Bronchial epithelial cell (primary cell): ENCODE results near the gene DUOX1. TPM values are rescaled to one million over a fixed set of nuclear protein-coding genes. Genes with fewer than 3 reads are reported as not detected.

Source experiments
- DNase-seq: peaks from one replicate; pipeline ENCODE4 v3.0.0-alpha.2; 2010; ENCODE audit warnings: low read depth
- FAIRE-seq: peaks from 2 replicates; lab custom pipeline; 2011; peaks lifted over from hg19 to GRCh38; lab: Jason Lieb, UNC
- H3K27me3 ChIP-seq: 2 replicates; pipeline ENCODE4 v1.5.1; 2011; ENCODE audit warnings: low read length; ENCODE audit not compliant: control insufficient read depth, insufficient read depth
- H3K36me3 ChIP-seq: 2 replicates; pipeline ENCODE4 v1.5.1; 2011; ENCODE audit warnings: low read length; ENCODE audit not compliant: control insufficient read depth, insufficient read depth
- H3K4me3 ChIP-seq: 2 replicates; pipeline ENCODE4 v1.5.1; 2011; ENCODE audit warnings: mild to moderate bottlenecking, low read depth, low read length, control low read depth
- CTCF ChIP-seq: IDR thresholded peaks from 2 replicates; pipeline ENCODE4 v1.5.1; 2011; ENCODE audit warnings: mild to moderate bottlenecking, moderate library complexity, low read length, control low read depth, inconsistent platforms; ENCODE audit not compliant: insufficient read depth, severe bottlenecking
- total RNA-seq: library from RNA; depleted of rRNA; stranded (reverse); fragments of >200 nt; gene quantifications from 2 replicates; pipeline ENCODE4 v1.2.1, GENCODE V29; 2014

Gene DUOX1
- total RNA-seq, 1 donor from 2014 or later = 13.2 TPM

GRCh38 chr15:45116482-45117307, 13.1 kb upstream of the DUOX1 start:
- no peak for FAIRE-seq
- no peak for TF ChIP-seq CTCF
- DNase-seq = no peak
- peaks cover 6% of the 10 kb centered on the region for H3K36me3 ChIP-seq
- H3K4me3 ChIP-seq = no peak overlapping the region
- H3K27me3 ChIP-seq = peaks cover 52% of the 10 kb centered on the region

- no peak overlapping the region for H3K4me3 ChIP-seq
- DNase-seq = no peak
- TF ChIP-seq CTCF = no peak
- peaks cover 44% of the 10 kb centered on the region for H3K27me3 ChIP-seq
- H3K36me3 ChIP-seq = peaks cover 6% of the 10 kb centered on the region
- FAIRE-seq = no peak
These were observed 12.3 kb upstream of the DUOX1 start for GRCh38 chr15:45117308-45118130.

GRCh38 chr15:45118131-45118588, 11.6 kb upstream of the DUOX1 start:
- peak; percentile 99 for TF ChIP-seq CTCF
- no peak overlapping the region for H3K4me3 ChIP-seq
- H3K36me3 ChIP-seq = peaks cover 6% of the 10 kb centered on the region
- peaks cover 37% of the 10 kb centered on the region for H3K27me3 ChIP-seq
- DNase-seq (peak; percentile 77), FAIRE-seq (no peak)

DNA sequence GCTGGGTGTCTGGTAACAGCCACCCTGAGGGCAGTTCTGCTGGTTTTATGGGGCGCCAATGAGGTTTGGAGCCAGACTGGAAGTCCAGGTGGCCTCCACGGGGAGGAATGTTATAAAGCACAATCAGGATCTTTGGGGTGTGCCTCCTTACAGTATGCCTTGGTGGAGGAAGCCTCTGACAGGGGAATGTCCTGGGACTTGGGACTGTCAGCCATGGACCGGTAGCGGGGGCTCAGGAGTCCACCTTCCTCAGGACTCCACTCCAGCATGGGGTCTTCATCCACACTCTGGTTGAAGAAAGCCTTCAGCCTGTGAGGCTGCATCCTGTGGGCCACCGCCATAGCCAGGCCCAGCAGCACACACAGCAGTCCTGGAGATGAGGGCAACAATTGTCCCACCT, 10.8 kb upstream of the DUOX1 start:
- no peak for TF ChIP-seq CTCF
- H3K36me3 ChIP-seq = peaks cover 6% of the 10 kb centered on the region
- FAIRE-seq (no peak), DNase-seq (no peak)
- no peak overlapping the region for H3K4me3 ChIP-seq
- peaks cover 29% of the 10 kb centered on the region for H3K27me3 ChIP-seq

DNA sequence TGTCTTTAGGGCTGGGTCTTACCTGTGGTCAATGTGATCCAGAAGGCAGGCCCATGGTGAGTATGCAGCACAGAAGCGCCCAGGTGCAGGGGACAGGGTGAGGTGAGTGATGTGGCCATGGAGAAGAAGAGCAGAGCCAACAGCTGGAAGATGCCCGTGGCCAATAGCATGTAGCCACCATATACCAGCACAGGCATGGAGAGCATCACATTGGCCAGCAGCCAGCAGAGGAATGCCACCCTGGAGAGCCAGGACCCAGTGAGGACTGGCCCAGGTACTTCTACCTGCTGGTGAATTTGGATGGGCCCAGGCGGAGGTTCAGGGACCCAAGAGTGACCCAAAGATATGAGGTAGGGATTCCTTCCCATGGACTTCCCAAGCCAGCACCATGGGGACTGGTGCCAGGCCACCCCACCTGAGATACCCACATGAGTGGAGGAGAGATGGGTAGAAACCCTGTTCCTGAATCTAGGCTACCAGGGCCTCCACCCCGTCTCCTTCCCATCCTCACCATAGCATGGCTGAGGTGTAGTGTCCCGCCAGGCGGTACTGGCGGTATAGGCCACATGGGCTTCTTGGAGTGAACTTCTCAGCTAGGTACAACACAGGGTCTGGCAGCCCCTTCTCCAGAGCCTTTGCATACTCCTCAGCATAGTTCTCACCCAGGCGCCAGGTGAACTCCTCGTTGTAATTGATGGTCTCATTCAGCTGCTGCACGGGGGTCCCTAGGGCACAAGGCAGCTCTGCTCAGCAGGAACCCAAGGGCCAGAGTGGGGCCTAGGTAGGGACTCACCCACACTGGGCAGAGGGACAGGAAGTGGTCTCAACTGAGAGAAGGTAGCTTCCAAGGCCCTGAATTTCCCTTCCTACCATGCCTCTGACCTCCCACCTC, 9.5 kb upstream of the DUOX1 start:
- H3K27me3 ChIP-seq = peaks cover 16% of the 10 kb centered on the region
- DNase-seq (no peak), FAIRE-seq (peak; percentile 68)
- no peak for TF ChIP-seq CTCF
- H3K4me3 ChIP-seq = no peak overlapping the region
- peaks cover 6% of the 10 kb centered on the region for H3K36me3 ChIP-seq
